Activated CD4-positive, CD25-positive, alpha-beta regulatory T cell treated with anti-CD3 and anti-CD28 coated beads, Interleukin-2, amount 50 U/mL, for 16 hours (primary cell): Measurements from ENCODE around the gene SCGB3A2.

Experiments
- DNase-seq: peaks from one replicate; pipeline ENCODE4 v3.0.0-alpha.2; 2020; ENCODE audit warnings: low read depth, low spot score

SCGB3A2 gene

GRCh38 chr5:147904110-147904509 lies 25.6 kb downstream of the SCGB3A2 start:
- no peak for DNase-seq

GRCh38 chr5:147906326-147907095 lies 28.0 kb downstream of the SCGB3A2 start, which contains the start of gene C5orf46:
TSS of gene C5orf46 (minus strand) at chr5:147906538. CDS start at chr5:147906501, 37 bp downstream.
- DNase-seq, result no peak

- DNase-seq, result no peak
Measured at GRCh38 chr5:147911427-147911826, 32.9 kb downstream of the SCGB3A2 start.

- no peak for DNase-seq
Measured at GRCh38 chr5:147912011-147912410, 33.5 kb downstream of the SCGB3A2 start.

GRCh38 chr5:147913786-147914185 lies 35.3 kb downstream of the SCGB3A2 start:
- no peak for DNase-seq

GRCh38 chr5:147918101-147918685 lies 39.7 kb downstream of the SCGB3A2 start:
- DNase-seq, result no peak

- DNase-seq, result no peak
Measured at GRCh38 chr5:147918899-147919298, 40.4 kb downstream of the SCGB3A2 start.

GRCh38 chr5:147920420-147921030 lies 42.0 kb downstream of the SCGB3A2 start:
- no peak for DNase-seq

- no peak for DNase-seq
Measured at GRCh38 chr5:147921136-147921535, 42.6 kb downstream of the SCGB3A2 start.

- DNase-seq, result no peak
Measured at GRCh38 chr5:147925020-147925419, 46.5 kb downstream of the SCGB3A2 start.

- DNase-seq, result no peak
Measured at GRCh38 chr5:147927901-147928300, 49.4 kb downstream of the SCGB3A2 start.

GRCh38 chr5:147930769-147931168 lies 52.3 kb downstream of the SCGB3A2 start:
- DNase-seq, result no peak
